H7 (cell line): ENCODE results near the gene NDUFS2. TPM values are rescaled to one million over a fixed set of nuclear protein-coding genes. Genes with fewer than 3 reads are reported as not detected.

Experiments
- DNase-seq: peaks from one replicate; pipeline ENCODE4 v3.0.0; 2012
- H3K27me3 ChIP-seq: 2 replicates; pipeline ENCODE4 v1.6.0; 2011; ENCODE audit warnings: mild to moderate bottlenecking, low read length; ENCODE audit not compliant: control insufficient read depth, insufficient read depth
- H3K36me3 ChIP-seq: replicated peaks from 2 replicates; pipeline ENCODE4 v1.5.1; 2011; ENCODE audit warnings: low read length; ENCODE audit not compliant: control insufficient read depth, insufficient read depth
- H3K4me3 ChIP-seq: 2 replicates; pipeline ENCODE4 v1.5.1; 2011; ENCODE audit warnings: low read depth, mild to moderate bottlenecking, control low read depth, low read length, moderate library complexity; ENCODE audit not compliant: insufficient read depth
- total RNA-seq: library from RNA; depleted of rRNA; stranded (reverse); fragments of >200 nt; shearing (Covaris generic); gene quantifications from 2 replicates; pipeline ENCODE4 v1.2.3, GENCODE V29; 2014

The NDUFS2 gene
- total RNA-seq, 1 experiment from 2014 or later: 278 TPM

- H3K27me3 ChIP-seq: peaks cover 2% of the 10 kb centered on the region; the same call in 1 of the 2 replicates
- DNase-seq: peak; percentile 95
- peak within 1 kb of the TSS; percentile 93 for H3K4me3 ChIP-seq
- H3K36me3 ChIP-seq: peaks cover 26% of the 10 kb centered on the region
Measured at GRCh38 chr1:161165742-161166668, 36.2 kb upstream of the NDUFS2 start, which contains the start of gene PPOX. PPOX (plus strand) TSS chr1:161166426; CDS start chr1:161166848, 422 bp downstream.

- peaks cover 26% of the 10 kb centered on the region for H3K36me3 ChIP-seq
- peak; percentile 79 for DNase-seq
- H3K4me3 ChIP-seq: peak overlapping the region; percentile 93
- peaks cover 2% of the 10 kb centered on the region; the same call in 1 of the 2 replicates for H3K27me3 ChIP-seq
Measured at GRCh38 chr1:161166669-161167548, 35.3 kb upstream of the NDUFS2 start.

GRCh38 chr1:161168906-161169305 lies 33.3 kb upstream of the NDUFS2 start:
- no peak for DNase-seq

GRCh38 chr1:161171191-161171590 lies 31.0 kb upstream of the NDUFS2 start:
- Histone ChIP-seq H3K36me3 (peaks cover 27% of the 10 kb centered on the region), H3K4me3 (no peak overlapping the region), H3K27me3 (peaks cover 2% of the 10 kb centered on the region; the same call in 1 of the 2 replicates)
- peak; percentile 51 for DNase-seq

More at GRCh38 chr1:161168906-161169305, 33.3 kb upstream of the NDUFS2 start:
- H3K36me3 ChIP-seq: peaks cover 31% of the 10 kb centered on the region
- H3K27me3 ChIP-seq: peaks cover 2% of the 10 kb centered on the region; the same call in 1 of the 2 replicates
- H3K4me3 ChIP-seq: no peak overlapping the region

- Histone ChIP-seq H3K27me3 (peaks cover 2% of the 10 kb centered on the region; the same call in 1 of the 2 replicates), H3K4me3 (no peak overlapping the region), H3K36me3 (peaks cover 27% of the 10 kb centered on the region)
- DNase-seq: no peak
Measured at GRCh38 chr1:161171696-161172095, 30.5 kb upstream of the NDUFS2 start.

GRCh38 chr1:161172349-161172748 lies 29.8 kb upstream of the NDUFS2 start:
- Histone ChIP-seq H3K36me3 (peaks cover 27% of the 10 kb centered on the region), H3K4me3 (no peak overlapping the region), H3K27me3 (no peaks in the 10 kb centered on the region; the same call in 1 of the 2 replicates)
- DNase-seq: no peak

GRCh38 chr1:161172776-161173376 lies 29.3 kb upstream of the NDUFS2 start:
- peaks cover 27% of the 10 kb centered on the region for H3K36me3 ChIP-seq
- H3K27me3 ChIP-seq: no peaks in the 10 kb centered on the region
- no peak overlapping the region for H3K4me3 ChIP-seq
- DNase-seq: no peak

GRCh38 chr1:161173711-161174110 lies 28.5 kb upstream of the NDUFS2 start:
- H3K36me3 ChIP-seq: peaks cover 27% of the 10 kb centered on the region
- H3K27me3 ChIP-seq: no peaks in the 10 kb centered on the region
- H3K4me3 ChIP-seq: no peak overlapping the region
- DNase-seq: no peak

- no peak for DNase-seq
- Histone ChIP-seq H3K36me3 (peaks cover 23% of the 10 kb centered on the region), H3K4me3 (no peak overlapping the region), H3K27me3 (no peaks in the 10 kb centered on the region)
Measured at GRCh38 chr1:161174911-161175310, 27.3 kb upstream of the NDUFS2 start.

GRCh38 chr1:161175771-161176453 lies 26.3 kb upstream of the NDUFS2 start:
- Histone ChIP-seq H3K4me3 (no peak overlapping the region), H3K36me3 (peaks cover 18% of the 10 kb centered on the region), H3K27me3 (no peaks in the 10 kb centered on the region)
- DNase-seq: no peak

- H3K27me3 ChIP-seq: no peaks in the 10 kb centered on the region
- DNase-seq: peak; percentile 52
- H3K4me3 ChIP-seq: peak overlapping the region; percentile 78
Measured at GRCh38 chr1:161176468-161177111, 25.6 kb upstream of the NDUFS2 start.

GRCh38 chr1:161177112-161177935 lies 24.8 kb upstream of the NDUFS2 start, which contains the start of gene B4GALT3:
B4GALT3 (minus strand) TSS chr1:161177507; CDS start chr1:161176060, 1,447 bp downstream.
- peak; percentile 100 for DNase-seq
- H3K4me3 ChIP-seq: peak within 1 kb of the TSS; percentile 78
- H3K27me3 ChIP-seq: no peaks in the 10 kb centered on the region
- peaks cover 13% of the 10 kb centered on the region for H3K36me3 ChIP-seq

More at GRCh38 chr1:161176468-161177111, 25.6 kb upstream of the NDUFS2 start:
- H3K36me3 ChIP-seq: peaks cover 14% of the 10 kb centered on the region
